Erythroblast (primary cell): ENCODE results near the gene TNNI2.

Experiments used
- GATA1 ChIP-seq: IDR thresholded peaks from 2 replicates; pipeline ENCODE4 v1.6.1; 2011; ENCODE audit warnings: low read depth, mild to moderate bottlenecking, control low read depth, low read length, moderate library complexity
- POLR2A ChIP-seq: IDR thresholded peaks from 2 replicates; pipeline ENCODE4 v1.6.1; 2011; ENCODE audit warnings: mild to moderate bottlenecking, low read length

GRCh38 chr11:1873048-1873812 lies 34.4 kb downstream of the TNNI2 start:
- no peak for TF ChIP-seq POLR2A
- no peak for TF ChIP-seq GATA1
